Measurements from ENCODE around the gene SULT1C3. TPM values are rescaled to one million over a fixed set of nuclear protein-coding genes. Genes with fewer than 3 reads are reported as not detected.
"Not testable (repeated sequence)": the region's sequence is repeated elsewhere in the genome, so short reads cannot be mapped to it uniquely, and the experiment has no call there.

SULT1C3 gene
- total and polyA plus RNA-seq, 4 donors: not detected

- TF ChIP-seq HNF4G (IDR thresholded peaks at IDR 0.05) (no peak), FOXA2 (IDR thresholded peaks at IDR 0.05) (no peak), JUND (IDR thresholded peaks at IDR 0.05) (no peak), GABPA (IDR thresholded peaks at IDR 0.05 in 1 of 2, conservative IDR thresholded peaks at IDR 0.05 in 1 of 2) (no peak), TAF1 (conservative IDR thresholded peaks at IDR 0.05) (no peak), HNF4A (conservative IDR thresholded peaks at IDR 0.05) (no peak), YY1 (IDR thresholded peaks at IDR 0.05) (no peak), FOXA1 (IDR thresholded peaks at IDR 0.05) (no peak), EGR1 (IDR thresholded peaks at IDR 0.05; ENCODE audit: low read depth in 2 of 2) (no peak)
- TF ChIP-seq, protein P1, sequence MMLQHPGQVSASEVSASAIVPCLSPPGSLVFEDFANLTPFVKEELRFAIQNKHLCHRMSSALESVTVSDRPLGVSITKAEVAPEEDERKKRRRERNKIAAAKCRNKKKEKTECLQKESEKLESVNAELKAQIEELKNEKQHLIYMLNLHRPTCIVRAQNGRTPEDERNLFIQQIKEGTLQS (IDR thresholded peaks at IDR 0.05): no peak
- TF ChIP-seq, protein P2, sequence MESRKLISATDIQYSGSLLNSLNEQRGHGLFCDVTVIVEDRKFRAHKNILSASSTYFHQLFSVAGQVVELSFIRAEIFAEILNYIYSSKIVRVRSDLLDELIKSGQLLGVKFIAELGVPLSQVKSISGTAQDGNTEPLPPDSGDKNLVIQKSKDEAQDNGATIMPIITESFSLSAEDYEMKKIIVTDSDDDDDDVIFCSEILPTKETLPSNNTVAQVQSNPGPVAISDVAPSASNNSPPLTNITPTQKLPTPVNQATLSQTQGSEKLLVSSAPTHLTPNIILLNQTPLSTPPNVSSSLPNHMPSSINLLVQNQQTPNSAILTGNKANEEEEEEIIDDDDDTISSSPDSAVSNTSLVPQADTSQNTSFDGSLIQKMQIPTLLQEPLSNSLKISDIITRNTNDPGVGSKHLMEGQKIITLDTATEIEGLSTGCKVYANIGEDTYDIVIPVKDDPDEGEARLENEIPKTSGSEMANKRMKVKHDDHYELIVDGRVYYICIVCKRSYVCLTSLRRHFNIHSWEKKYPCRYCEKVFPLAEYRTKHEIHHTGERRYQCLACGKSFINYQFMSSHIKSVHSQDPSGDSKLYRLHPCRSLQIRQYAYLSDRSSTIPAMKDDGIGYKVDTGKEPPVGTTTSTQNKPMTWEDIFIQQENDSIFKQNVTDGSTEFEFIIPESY (IDR thresholded peaks at IDR 0.05): no peak
- TF ChIP-seq, protein P3, sequence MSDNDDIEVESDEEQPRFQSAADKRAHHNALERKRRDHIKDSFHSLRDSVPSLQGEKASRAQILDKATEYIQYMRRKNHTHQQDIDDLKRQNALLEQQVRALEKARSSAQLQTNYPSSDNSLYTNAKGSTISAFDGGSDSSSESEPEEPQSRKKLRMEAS (IDR thresholded peaks at IDR 0.05): no peak
- H3K4me3 ChIP-seq (ENCODE audit: low read depth in 1 of 3, low read length in 3 of 3): no peak overlapping the region
- H3K9me3 ChIP-seq (ENCODE audit: control insufficient read depth in 4 of 4, low read length in 3 of 4): no peaks in the 10 kb centered on the region
- no peaks in the 10 kb centered on the region for H3K4me1 ChIP-seq (ENCODE audit: control insufficient read depth in 4 of 4, insufficient read depth in 4 of 4, low read length in 3 of 4)
- 65% methylated on average over 3 of the region's 3 CpGs for WGBS
- H3K9ac ChIP-seq (ENCODE audit: low read depth in 1 of 2, low read length in 2 of 2): no peak overlapping the region
- no peak overlapping the region for H3K27ac ChIP-seq (ENCODE audit: low read depth in 1 of 2, low read length in 2 of 2)
- H3K27me3 ChIP-seq (ENCODE audit: control insufficient read depth in 4 of 4, insufficient read depth in 4 of 4, low read length in 3 of 4): no peaks in the 10 kb centered on the region
- no peak for DNase-seq (ENCODE audit: low spot score)
- no peaks in the 10 kb centered on the region for H3K36me3 ChIP-seq (ENCODE audit: control insufficient read depth in 4 of 4, insufficient read depth in 3 of 4, low read depth in 1 of 4, low read length in 3 of 4)
Measured at GRCh38 chr2:108280466-108280865, 40.7 kb downstream of the SULT1C3 start.

GRCh38 chr2:108284566-108284965, 44.8 kb downstream of the SULT1C3 start:
- H3K36me3 ChIP-seq (ENCODE audit: control insufficient read depth in 4 of 4, insufficient read depth in 3 of 4, low read depth in 1 of 4, low read length in 3 of 4); DNase-seq (ENCODE audit: low spot score); H3K27me3 ChIP-seq (ENCODE audit: control insufficient read depth in 4 of 4, insufficient read depth in 4 of 4, low read length in 3 of 4); H3K9me3 ChIP-seq (ENCODE audit: control insufficient read depth in 4 of 4, low read length in 3 of 4); H3K4me3 ChIP-seq (ENCODE audit: low read depth in 1 of 3, low read length in 3 of 3); H3K27ac ChIP-seq (ENCODE audit: low read depth in 1 of 2, low read length in 2 of 2); H3K9ac ChIP-seq (ENCODE audit: low read depth in 1 of 2, low read length in 2 of 2); H3K4me1 ChIP-seq (ENCODE audit: control insufficient read depth in 4 of 4, insufficient read depth in 4 of 4, low read length in 3 of 4): not testable (repeated sequence)
- 93% methylated on average over 7 of the region's 7 CpGs for WGBS

GRCh38 chr2:108285616-108286015, 45.8 kb downstream of the SULT1C3 start:
- DNase-seq (ENCODE audit: low spot score): no peak
- WGBS: 97% methylated on average over 5 of the region's 5 CpGs
- Histone ChIP-seq H3K27me3 (ENCODE audit: control insufficient read depth in 4 of 4, insufficient read depth in 4 of 4, low read length in 3 of 4) (no peaks in the 10 kb centered on the region), H3K9me3 (ENCODE audit: control insufficient read depth in 4 of 4, low read length in 3 of 4) (no peaks in the 10 kb centered on the region), H3K4me1 (ENCODE audit: control insufficient read depth in 4 of 4, insufficient read depth in 4 of 4, low read length in 3 of 4) (no peaks in the 10 kb centered on the region), H3K4me3 (ENCODE audit: low read depth in 1 of 3, low read length in 3 of 3) (no peak overlapping the region), H3K9ac (ENCODE audit: low read depth in 1 of 2, low read length in 2 of 2) (no peak overlapping the region), H3K27ac (ENCODE audit: low read depth in 1 of 2, low read length in 2 of 2) (no peak overlapping the region), H3K36me3 (ENCODE audit: control insufficient read depth in 4 of 4, insufficient read depth in 3 of 4, low read depth in 1 of 4, low read length in 3 of 4) (no peaks in the 10 kb centered on the region)
- TF ChIP-seq HNF4G (IDR thresholded peaks at IDR 0.05): no peak
- TF ChIP-seq CTCF (IDR thresholded peaks at IDR 0.05; ENCODE audit: low read depth, low read length, missing input control): no peak
- TF ChIP-seq EGR1 (IDR thresholded peaks at IDR 0.05; ENCODE audit: low read depth in 2 of 2): no peak
- TF ChIP-seq YY1 (IDR thresholded peaks at IDR 0.05): no peak
- TF ChIP-seq SP1 (IDR thresholded peaks at IDR 0.05): no peak
- TF ChIP-seq RAD21 (IDR thresholded peaks at IDR 0.05): no peak

All from liver (tissue), 9 donors.